ENCODE results near the gene TAOK2.

TAOK2 gene

DNA sequence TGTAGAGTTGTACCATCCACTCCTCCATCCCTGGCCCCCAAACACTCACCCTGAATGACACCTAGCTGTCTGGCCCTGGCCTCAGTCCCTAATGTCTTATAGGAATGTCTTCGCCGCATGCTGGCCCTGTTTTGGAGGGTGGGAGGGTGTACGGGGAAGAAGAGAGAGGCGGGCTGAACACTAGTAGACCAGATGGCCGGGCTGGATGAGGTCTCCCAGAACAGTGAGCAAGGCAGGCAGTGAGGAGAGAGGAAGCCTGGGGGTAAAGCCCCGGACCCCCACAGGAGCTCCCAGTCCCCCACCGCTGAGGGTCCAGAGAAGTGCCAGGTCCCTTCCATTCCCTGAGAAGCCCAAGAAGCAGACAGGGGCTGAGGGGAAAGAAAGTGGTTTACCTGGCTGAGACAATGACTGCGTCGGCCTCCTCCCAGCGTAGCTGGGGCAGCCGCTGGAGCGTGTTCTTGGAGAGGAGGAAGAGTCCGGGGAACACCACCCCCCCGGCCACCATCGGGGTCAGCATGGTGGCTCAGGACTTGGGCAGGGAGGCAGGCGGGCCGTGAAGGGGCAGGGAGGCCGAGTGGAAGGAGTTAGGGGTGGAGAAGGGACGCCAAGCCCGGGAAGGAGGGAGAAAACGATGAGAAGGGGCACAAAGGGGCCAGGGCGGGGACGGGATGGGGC, 56.5 kb downstream of the TAOK2 start:
- no peak overlapping the region for H2BK5ac ChIP-seq (ENCODE audit: low read length)
- no peak overlapping the region for H3K4me3 ChIP-seq (ENCODE audit: low read length)
- no peak overlapping the region for H4K8ac ChIP-seq (ENCODE audit: low read depth, low read length)
- DNase-seq = no peak
- no peak overlapping the region for H2AK5ac ChIP-seq (ENCODE audit: low read length)
- H3K9ac ChIP-seq (ENCODE audit: low read length) = peak overlapping the region; percentile 56
- peak overlapping the region; percentile 83 for H3K56ac ChIP-seq (ENCODE audit: low read length)
- no peak overlapping the region for H3K18ac ChIP-seq (ENCODE audit: low read length)
- H3K36me3 ChIP-seq (ENCODE audit: control insufficient read depth, insufficient read depth, low read length) = no peaks in the 10 kb centered on the region
- no peak overlapping the region for H3K4ac ChIP-seq (ENCODE audit: low read depth, low read length)
- H3K4me1 ChIP-seq (ENCODE audit: control insufficient read depth, low read depth, low read length) = peaks cover 5% of the 10 kb centered on the region
- H3K27ac ChIP-seq (ENCODE audit: low read depth, low read length) = no peak overlapping the region
- H2BK120ac ChIP-seq (ENCODE audit: low read depth, low read length) = no peak overlapping the region
- no peak overlapping the region for H2BK15ac ChIP-seq (replicated peaks; ENCODE audit: low read depth)
- H3K79me1 ChIP-seq (ENCODE audit: low read length) = no peaks in the 10 kb centered on the region
- H3K27me3 ChIP-seq (ENCODE audit: insufficient read depth, low read length, poor library complexity) = no peaks in the 10 kb centered on the region
- WGBS (ENCODE audit: extremely low coverage, insufficient coverage, low lambda C conversion rate) = no CpG with 5 or more reads among the region's 23 CpGs
- H3K23ac ChIP-seq (ENCODE audit: low read length) = no peak overlapping the region
- no peaks in the 10 kb centered on the region for H3K79me2 ChIP-seq (ENCODE audit: control insufficient read depth, insufficient read depth, low read length)
- no peak overlapping the region for H4K5ac ChIP-seq (ENCODE audit: low read length)
- H3K4me2 ChIP-seq (ENCODE audit: low read length) = peak overlapping the region; percentile 39

GRCh38 chr16:30030841-30031413, 57.3 kb downstream of the TAOK2 start, which contains the start of gene TLCD3B:
TSS of gene TLCD3B (minus strand) at chr16:30031271. CDS start at chr16:30030527, 744 bp downstream.
- Histone ChIP-seq H2AK5ac (ENCODE audit: low read length) (no peak within 1 kb of the TSS), H3K9ac (ENCODE audit: low read length) (peak within 1 kb of the TSS; percentile 56), H2BK120ac (ENCODE audit: low read depth, low read length) (no peak within 1 kb of the TSS), H3K23ac (ENCODE audit: low read length) (no peak within 1 kb of the TSS), H3K79me2 (ENCODE audit: control insufficient read depth, insufficient read depth, low read length) (no peaks in the 10 kb centered on the region), H3K18ac (ENCODE audit: low read length) (no peak within 1 kb of the TSS), H3K79me1 (ENCODE audit: low read length) (no peaks in the 10 kb centered on the region), H2BK5ac (ENCODE audit: low read length) (no peak within 1 kb of the TSS), H3K4me2 (ENCODE audit: low read length) (peak within 1 kb of the TSS; percentile 45), H3K27ac (ENCODE audit: low read depth, low read length) (no peak within 1 kb of the TSS), H3K4me3 (ENCODE audit: low read length) (peak within 1 kb of the TSS; percentile 16), H3K27me3 (ENCODE audit: insufficient read depth, low read length, poor library complexity) (no peaks in the 10 kb centered on the region), H4K8ac (ENCODE audit: low read depth, low read length) (no peak within 1 kb of the TSS), H4K5ac (ENCODE audit: low read length) (no peak within 1 kb of the TSS), H3K36me3 (ENCODE audit: control insufficient read depth, insufficient read depth, low read length) (no peaks in the 10 kb centered on the region), H2BK15ac (replicated peaks; ENCODE audit: low read depth) (no peak within 1 kb of the TSS), H3K56ac (ENCODE audit: low read length) (peak within 1 kb of the TSS; percentile 85), H3K4ac (ENCODE audit: low read depth, low read length) (peak within 1 kb of the TSS; percentile 21), H3K4me1 (ENCODE audit: control insufficient read depth, low read depth, low read length) (peaks cover 5% of the 10 kb centered on the region)
- DNase-seq = peak; percentile 58
- no CpG with 5 or more reads among the region's 27 CpGs for WGBS (ENCODE audit: extremely low coverage, insufficient coverage, low lambda C conversion rate)

DNA sequence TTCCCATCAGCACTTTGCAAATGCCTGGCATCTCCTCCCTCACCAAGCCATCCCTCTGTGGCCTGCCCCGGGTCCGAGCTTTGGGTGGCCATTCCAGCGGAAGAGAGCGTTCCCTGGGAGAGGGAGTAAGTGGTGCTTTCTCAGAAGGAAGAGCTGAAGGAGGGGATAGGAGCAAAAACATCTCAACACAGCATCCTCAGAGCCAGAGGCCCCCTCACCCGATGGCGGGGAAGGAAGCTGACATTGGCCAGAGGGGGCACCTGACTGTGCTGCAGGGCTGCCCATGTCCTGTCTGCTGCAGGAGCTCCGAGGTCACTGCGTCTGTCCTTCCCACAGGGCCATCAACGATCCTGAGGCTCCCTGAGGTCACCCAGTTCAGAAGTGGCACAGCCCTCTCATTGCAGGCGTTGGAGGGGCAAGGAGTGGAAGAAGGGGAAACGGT, 57.8 kb downstream of the TAOK2 start:
- no peak overlapping the region for H3K4ac ChIP-seq (ENCODE audit: low read depth, low read length)
- peaks cover 5% of the 10 kb centered on the region for H3K4me1 ChIP-seq (ENCODE audit: control insufficient read depth, low read depth, low read length)
- WGBS (ENCODE audit: extremely low coverage, insufficient coverage, low lambda C conversion rate) = no CpG with 5 or more reads among the region's 11 CpGs
- H3K23ac ChIP-seq (ENCODE audit: low read length) = no peak overlapping the region
- no peak overlapping the region for H4K5ac ChIP-seq (ENCODE audit: low read length)
- no peaks in the 10 kb centered on the region for H3K79me1 ChIP-seq (ENCODE audit: low read length)
- H4K8ac ChIP-seq (ENCODE audit: low read depth, low read length) = no peak overlapping the region
- no peak overlapping the region for H2AK5ac ChIP-seq (ENCODE audit: low read length)
- no peak overlapping the region for H3K18ac ChIP-seq (ENCODE audit: low read length)
- peak overlapping the region; percentile 45 for H3K4me2 ChIP-seq (ENCODE audit: low read length)
- H3K9ac ChIP-seq (ENCODE audit: low read length) = peak overlapping the region; percentile 39
- no peak overlapping the region for H3K4me3 ChIP-seq (ENCODE audit: low read length)
- no peak overlapping the region for H2BK5ac ChIP-seq (ENCODE audit: low read length)
- no peak for DNase-seq
- no peaks in the 10 kb centered on the region for H3K79me2 ChIP-seq (ENCODE audit: control insufficient read depth, insufficient read depth, low read length)
- H3K27me3 ChIP-seq (ENCODE audit: insufficient read depth, low read length, poor library complexity) = no peaks in the 10 kb centered on the region
- H2BK15ac ChIP-seq (replicated peaks; ENCODE audit: low read depth) = no peak overlapping the region
- H3K56ac ChIP-seq (ENCODE audit: low read length) = peak overlapping the region; percentile 85
- H3K27ac ChIP-seq (ENCODE audit: low read depth, low read length) = no peak overlapping the region
- H3K36me3 ChIP-seq (ENCODE audit: control insufficient read depth, insufficient read depth, low read length) = no peaks in the 10 kb centered on the region
- no peak overlapping the region for H2BK120ac ChIP-seq (ENCODE audit: low read depth, low read length)

- Histone ChIP-seq H3K4ac (ENCODE audit: low read depth, low read length) (no peak overlapping the region), H3K79me1 (ENCODE audit: low read length) (no peaks in the 10 kb centered on the region), H3K79me2 (ENCODE audit: control insufficient read depth, insufficient read depth, low read length) (no peaks in the 10 kb centered on the region), H3K4me1 (ENCODE audit: control insufficient read depth, low read depth, low read length) (peaks cover 5% of the 10 kb centered on the region), H3K4me3 (ENCODE audit: low read length) (no peak overlapping the region), H3K9ac (ENCODE audit: low read length) (no peak overlapping the region), H2BK5ac (ENCODE audit: low read length) (no peak overlapping the region), H2BK15ac (replicated peaks; ENCODE audit: low read depth) (no peak overlapping the region), H3K36me3 (ENCODE audit: control insufficient read depth, insufficient read depth, low read length) (no peaks in the 10 kb centered on the region), H3K27ac (ENCODE audit: low read depth, low read length) (no peak overlapping the region), H3K18ac (ENCODE audit: low read length) (no peak overlapping the region), H4K8ac (ENCODE audit: low read depth, low read length) (no peak overlapping the region), H3K23ac (ENCODE audit: low read length) (no peak overlapping the region), H2AK5ac (ENCODE audit: low read length) (no peak overlapping the region), H4K5ac (ENCODE audit: low read length) (no peak overlapping the region), H3K4me2 (ENCODE audit: low read length) (no peak overlapping the region), H3K56ac (ENCODE audit: low read length) (no peak overlapping the region), H2BK120ac (ENCODE audit: low read depth, low read length) (no peak overlapping the region), H3K27me3 (ENCODE audit: insufficient read depth, low read length, poor library complexity) (no peaks in the 10 kb centered on the region)
- WGBS (ENCODE audit: extremely low coverage, insufficient coverage, low lambda C conversion rate) = no CpG with 5 or more reads among the region's 12 CpGs
- DNase-seq = peak; percentile 91
These were observed 58.6 kb downstream of the TAOK2 start for GRCh38 chr16:30032083-30032819.

DNA sequence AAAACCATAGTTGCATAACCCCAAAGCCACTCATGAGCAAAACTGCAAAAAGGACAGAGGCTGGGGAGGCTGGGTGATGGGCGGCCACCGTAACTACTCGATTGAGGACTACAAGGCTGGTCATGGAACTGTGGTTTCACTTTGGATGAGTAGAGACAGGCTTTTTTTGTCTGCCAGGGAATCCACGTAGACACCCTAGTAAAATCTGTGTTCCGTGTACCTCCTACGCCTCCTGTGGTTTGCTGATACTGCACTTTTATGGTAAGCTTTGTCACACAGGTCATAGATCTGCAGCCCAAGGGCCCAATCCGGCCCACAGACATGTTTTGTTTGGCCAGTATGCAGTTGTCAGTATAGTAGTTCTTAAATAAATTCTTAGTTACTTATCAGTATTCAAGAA, 59.6 kb downstream of the TAOK2 start:
- Histone ChIP-seq H2BK15ac (replicated peaks; ENCODE audit: low read depth) (no peak overlapping the region), H3K4me3 (ENCODE audit: low read length) (no peak overlapping the region), H3K27ac (ENCODE audit: low read depth, low read length) (no peak overlapping the region), H2BK5ac (ENCODE audit: low read length) (no peak overlapping the region), H4K8ac (ENCODE audit: low read depth, low read length) (no peak overlapping the region), H3K23ac (ENCODE audit: low read length) (no peak overlapping the region), H4K5ac (ENCODE audit: low read length) (no peak overlapping the region), H3K9ac (ENCODE audit: low read length) (no peak overlapping the region), H3K4me1 (ENCODE audit: control insufficient read depth, low read depth, low read length) (peaks cover 5% of the 10 kb centered on the region), H3K4ac (ENCODE audit: low read depth, low read length) (no peak overlapping the region), H3K18ac (ENCODE audit: low read length) (no peak overlapping the region), H2BK120ac (ENCODE audit: low read depth, low read length) (no peak overlapping the region), H3K56ac (ENCODE audit: low read length) (no peak overlapping the region), H3K4me2 (ENCODE audit: low read length) (no peak overlapping the region), H2AK5ac (ENCODE audit: low read length) (no peak overlapping the region), H3K79me2 (ENCODE audit: control insufficient read depth, insufficient read depth, low read length) (no peaks in the 10 kb centered on the region), H3K79me1 (ENCODE audit: low read length) (no peaks in the 10 kb centered on the region), H3K27me3 (ENCODE audit: insufficient read depth, low read length, poor library complexity) (no peaks in the 10 kb centered on the region), H3K36me3 (ENCODE audit: control insufficient read depth, insufficient read depth, low read length) (no peaks in the 10 kb centered on the region)
- WGBS (ENCODE audit: extremely low coverage, insufficient coverage, low lambda C conversion rate) = no CpG with 5 or more reads among the region's 7 CpGs
- no peak for DNase-seq

Measured in mesendoderm (in vitro differentiated cells).